Femur (tissue), 1 donor: Measurements from ENCODE around the gene VSNL1.
"Not testable (repeated sequence)": the region's sequence is repeated elsewhere in the genome, so short reads cannot be mapped to it uniquely, and the experiment has no call there.

ENCODE experiments used
- DNase-seq: peaks from one replicate; pipeline ENCODE4 v3.0.0-alpha.2; 2017

The VSNL1 gene

DNA sequence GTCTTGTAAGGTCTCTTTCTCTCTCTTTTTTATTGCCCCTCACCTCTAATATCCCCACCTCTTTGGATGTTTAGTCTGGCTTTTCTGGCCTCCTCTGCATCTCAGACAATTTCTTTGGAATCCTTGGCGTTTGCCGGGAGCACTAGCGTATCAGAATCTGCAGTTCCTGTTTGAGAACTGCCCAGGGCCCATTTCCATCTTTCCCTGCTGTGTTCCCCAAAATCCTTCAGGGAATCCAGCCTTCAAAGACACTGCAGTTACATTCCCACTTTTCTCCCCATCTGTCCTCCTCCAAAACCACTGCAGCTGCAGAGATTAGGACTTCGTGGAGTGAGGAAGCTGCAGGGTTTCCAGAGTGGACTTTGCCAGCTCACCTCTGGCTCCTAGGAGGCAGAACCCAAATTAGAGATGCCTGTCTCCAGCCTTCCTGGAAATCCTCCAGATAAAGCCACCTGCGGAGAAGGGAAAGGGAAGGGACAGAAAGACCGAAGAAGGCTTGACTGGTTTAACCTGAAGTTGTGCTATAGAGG lies 2.7 kb downstream of the VSNL1 start:
- no peak for DNase-seq

DNA sequence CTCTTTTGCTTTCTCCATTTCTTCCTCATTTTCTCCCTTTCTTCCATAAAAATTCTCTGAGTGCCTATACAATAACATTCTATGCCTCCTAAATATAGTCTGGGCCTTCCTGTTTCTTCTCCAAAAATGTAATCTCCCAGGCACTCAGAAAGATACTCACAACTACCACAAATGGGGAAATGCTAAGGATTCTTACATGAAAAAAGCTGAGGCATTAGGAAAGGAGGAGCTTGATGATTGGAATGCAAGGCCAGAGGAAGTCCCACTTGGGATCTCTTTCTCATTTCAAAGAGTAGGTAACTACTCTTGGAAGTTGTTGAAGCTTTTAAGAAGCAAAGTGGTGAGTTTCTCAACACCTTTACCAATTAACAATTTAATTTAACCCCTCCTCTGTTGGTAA lies 3.4 kb downstream of the VSNL1 start:
- no peak for DNase-seq

DNA sequence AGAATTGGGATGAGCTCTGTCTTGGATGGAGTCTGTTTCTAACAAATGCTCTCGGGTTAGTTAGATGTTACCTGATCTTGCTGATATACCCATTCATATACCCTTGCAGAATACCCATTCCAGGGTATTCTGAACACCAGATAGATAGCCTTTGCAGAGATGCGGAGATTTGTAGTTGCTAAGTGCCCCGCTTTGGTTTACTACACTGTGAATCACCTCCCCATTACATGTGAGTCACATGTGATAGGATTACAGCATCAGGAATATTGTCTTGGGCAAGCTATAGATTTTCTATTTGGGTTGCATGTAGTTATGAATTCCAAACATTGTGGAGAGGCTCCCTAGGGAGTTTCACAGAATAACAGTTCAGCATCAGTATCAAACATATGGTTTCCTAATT lies 3.8 kb downstream of the VSNL1 start:
- DNase-seq, result no peak

DNA sequence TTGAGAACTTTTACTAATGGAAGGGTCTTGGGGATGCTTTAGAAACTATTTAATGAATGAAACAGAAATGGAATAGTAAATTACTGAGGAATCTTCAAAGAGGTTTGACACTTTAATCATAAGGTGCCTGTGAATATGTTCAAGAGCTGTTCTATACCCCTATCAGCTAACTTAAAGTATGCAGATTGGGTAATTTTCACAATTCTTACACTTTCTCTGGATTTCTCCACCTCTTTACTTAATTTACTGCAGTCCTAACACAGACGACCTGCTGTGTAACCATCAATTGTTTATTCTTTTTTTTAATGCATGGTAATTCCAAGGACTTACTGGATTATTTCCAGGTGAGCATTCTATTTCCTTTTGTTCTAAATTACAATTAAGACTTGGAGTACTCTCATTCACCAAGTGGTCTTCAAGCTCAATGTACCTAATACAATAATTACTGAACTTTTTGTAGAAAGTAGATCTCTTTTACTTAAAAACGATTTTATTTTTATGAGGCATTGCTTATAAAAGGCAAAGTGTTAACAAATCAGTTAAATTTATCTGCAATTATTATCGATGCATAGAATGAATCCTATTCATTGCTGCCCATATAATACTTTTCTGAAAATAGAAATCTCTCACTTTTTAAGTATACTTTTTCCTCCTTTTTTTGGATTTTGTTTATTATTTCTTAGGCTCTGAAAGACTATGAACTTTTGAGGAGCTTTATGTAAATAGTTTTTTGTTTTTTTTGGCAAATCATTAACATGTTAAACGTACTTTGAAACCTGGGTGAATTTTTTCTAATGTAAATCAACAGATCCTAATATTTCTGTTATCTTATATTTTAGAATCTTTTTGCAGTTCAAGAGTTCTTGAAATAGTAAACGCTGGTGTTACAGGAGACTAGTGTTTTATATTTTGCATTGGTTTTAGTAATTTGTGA lies 5.5 kb downstream of the VSNL1 start:
- DNase-seq, result no peak

DNA sequence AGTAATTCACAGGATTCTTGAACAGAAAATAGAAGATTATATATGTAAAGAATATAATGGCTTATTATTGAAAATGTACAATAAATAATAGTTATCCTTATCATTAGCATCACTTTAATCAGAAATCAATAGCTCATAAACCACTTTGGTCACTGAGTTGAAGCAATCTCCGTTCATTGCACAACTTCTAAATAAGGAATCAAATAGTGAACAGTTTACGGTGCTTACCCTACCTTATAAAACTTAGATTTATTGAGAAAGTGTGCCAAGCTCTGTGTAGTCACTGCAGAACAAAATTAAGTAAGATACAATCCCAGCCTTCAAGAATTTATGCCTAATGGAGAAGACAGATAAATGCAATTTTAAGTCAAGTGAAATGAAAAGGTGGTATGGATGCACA lies 6.7 kb downstream of the VSNL1 start:
- no peak for DNase-seq

DNA sequence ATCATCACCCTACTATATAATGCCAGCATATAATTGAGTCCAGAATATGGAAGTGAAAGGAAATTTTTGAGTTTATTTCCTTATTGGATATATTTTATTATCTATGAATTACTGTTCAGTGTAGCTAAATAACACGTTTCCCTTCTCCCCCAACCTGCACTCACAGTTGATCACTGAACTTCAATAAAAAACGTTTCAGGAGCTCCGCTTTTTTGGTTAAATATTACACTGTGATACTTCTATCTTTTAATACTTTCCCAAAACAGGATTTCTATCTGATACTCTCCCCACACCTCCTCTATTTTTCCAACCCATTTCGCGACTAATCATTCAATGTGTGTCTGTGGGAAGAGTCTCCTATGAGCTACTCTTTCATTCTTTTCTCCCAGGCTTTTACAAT lies 7.2 kb downstream of the VSNL1 start:
- DNase-seq, result no peak

DNA sequence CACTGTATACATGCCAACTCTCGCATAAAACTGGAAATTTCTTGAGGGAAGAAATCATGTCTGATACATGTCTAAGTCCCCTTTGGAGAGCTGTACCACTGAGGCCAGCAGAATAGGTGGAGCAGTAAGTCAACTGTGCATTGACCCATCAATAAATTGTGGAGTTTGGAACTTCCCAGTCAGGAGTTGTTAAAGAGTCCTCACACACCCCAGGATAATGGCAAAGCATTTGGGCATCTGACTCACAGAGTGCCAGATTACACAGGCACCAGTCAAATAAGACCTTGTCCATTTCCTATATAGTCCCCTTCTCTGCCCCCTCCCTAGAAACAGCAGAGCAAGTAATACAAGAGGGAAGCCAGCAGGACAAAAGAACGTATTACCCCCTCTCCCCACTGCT lies 10.4 kb downstream of the VSNL1 start:
- no peak for DNase-seq

DNA sequence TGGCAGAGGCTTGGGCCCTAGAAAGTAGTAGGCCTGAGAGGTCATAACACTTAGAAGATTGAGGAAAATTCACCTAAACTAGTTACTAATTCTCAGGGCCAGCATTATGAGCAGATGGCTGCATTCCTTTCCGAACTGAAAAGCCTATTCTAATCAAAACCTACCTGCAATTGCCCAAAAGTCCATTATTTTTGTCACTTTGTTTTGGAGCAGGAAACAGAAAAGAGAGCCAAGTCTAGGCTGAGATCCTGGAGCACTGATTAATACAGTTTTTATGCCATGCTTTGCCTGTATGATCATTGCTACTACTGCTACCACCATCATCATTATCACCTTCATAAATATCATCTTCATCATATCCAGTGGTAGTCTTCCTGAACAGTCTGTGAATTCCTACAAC lies 14.7 kb downstream of the VSNL1 start:
- no peak for DNase-seq

DNA sequence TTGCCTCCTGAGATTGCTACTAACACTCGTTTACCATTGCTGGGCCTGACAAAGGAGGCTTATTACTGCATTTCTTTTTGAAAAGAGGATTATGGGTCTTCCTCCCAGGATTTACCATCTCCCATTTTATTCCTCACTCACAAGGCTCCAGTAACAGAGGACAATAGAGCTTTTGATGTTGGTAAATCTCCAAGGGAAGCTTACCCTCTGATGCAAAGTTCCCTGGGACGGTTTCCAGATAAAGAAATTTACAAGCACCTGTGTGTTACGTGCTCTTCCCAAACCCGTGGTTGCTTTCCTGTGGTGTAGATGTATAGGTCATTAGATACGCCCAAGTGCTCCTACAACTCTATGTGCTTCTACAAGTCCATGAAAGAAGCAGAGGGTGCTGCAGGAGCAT lies 17.1 kb downstream of the VSNL1 start:
- no peak for DNase-seq

DNA sequence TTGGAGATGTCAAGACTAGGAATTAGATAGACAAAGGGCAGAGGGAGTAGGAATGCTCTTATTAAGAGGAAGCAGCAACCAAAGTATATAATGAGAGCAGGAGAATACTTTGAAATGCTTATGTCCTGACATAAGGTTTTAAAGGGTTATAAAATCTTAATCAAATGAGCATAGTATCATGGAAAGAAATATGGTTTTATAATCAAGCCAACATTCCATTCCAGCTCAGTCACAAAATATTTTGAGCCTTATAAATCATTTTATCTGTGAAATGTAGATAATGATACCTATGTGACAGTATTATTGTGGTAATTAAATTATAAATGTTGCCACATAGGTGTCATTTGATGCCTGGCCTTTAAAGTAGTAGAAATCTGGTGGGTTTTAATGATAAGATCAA lies 17.6 kb downstream of the VSNL1 start:
- no peak for DNase-seq

DNA sequence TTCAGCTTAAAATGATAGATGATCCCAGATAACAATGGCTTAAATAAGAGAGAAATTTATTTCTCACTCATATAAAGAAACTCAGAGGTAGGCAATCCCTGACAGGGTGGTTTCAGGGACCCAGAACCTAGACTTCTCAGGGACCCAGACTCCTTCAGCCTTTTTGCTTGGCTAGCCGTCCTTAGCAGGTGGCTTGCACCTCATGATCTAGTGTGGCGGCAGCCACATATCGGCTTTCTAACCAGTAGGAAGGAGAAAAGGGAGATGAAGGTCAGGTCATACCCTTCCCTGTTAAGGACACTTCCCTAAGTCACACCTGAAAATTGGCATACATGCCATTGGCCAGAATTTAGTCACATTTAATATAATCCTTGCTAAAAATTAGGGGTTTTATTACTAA lies 18.4 kb downstream of the VSNL1 start:
- DNase-seq, result no peak

DNA sequence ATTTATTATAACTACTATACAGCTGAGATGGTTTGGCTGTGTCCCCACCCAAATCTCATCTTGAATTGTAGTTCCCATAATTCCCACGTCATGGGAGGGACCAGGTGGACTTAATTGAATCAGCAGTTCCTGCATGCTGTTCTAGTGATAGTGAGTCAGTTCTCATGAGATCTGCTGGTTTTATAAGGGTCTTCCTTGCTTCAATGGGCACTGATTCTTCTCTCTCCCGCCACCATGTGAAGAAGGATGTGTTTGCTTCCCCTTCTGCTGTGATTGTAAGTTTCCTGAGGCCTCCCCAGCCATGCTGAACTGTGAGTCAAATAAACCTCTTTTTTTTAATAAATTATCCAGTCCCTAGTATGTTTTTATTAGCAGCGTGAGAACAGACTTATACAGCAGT lies 25.2 kb downstream of the VSNL1 start:
- not testable (repeated sequence) for DNase-seq

DNA sequence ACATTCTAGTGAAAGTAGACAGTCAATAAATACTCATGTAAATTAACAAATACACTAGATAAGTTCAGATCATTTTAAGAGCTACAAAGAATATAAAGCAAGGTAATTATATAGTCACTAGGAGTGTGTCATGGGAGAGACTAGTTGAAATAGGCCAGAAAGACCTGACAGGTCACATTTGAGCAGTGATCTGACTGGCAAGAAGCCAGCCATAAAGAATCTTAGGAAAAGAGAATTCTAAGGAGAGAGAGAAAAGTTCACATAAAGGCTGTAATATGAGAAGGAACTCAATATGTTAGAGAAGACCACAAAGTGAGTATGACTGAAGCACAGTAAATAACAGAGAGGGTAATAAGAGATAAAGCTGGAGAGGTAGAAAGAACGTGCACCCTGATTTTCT lies 31.2 kb downstream of the VSNL1 start:
- DNase-seq, result no peak

DNA sequence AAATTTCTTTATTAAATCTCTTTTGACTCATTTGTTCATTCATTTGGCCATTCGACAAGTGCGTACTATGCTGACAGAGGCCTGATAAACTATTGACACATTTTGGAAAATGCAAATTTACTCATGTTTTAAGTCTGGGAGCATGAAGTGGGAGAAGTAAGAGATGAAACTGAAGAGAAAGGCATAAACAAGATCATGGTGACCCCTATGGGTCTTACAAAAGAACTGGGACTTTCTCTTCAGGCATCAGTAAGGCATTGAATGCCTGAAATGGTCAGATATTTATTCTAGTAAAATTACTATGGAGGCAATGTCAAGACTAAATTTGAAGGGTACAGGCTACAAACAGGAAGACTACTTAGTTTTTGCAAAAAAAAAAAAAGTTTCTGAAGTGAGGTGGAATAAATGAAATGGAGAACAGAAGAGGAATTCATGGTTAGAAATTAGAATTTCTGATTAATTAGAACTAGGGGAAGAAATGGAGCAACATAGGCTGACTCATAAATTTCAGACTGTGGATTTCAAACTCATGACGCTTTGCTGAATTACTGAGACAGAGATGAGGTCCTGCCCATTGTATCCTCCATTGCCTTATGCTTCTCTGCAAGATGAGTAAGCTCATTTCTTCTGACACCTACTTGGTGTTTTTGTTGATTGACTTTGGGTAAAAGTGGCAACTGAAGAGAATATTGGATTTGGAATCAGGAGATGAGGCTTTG lies 32.7 kb downstream of the VSNL1 start:
- no peak for DNase-seq

DNA sequence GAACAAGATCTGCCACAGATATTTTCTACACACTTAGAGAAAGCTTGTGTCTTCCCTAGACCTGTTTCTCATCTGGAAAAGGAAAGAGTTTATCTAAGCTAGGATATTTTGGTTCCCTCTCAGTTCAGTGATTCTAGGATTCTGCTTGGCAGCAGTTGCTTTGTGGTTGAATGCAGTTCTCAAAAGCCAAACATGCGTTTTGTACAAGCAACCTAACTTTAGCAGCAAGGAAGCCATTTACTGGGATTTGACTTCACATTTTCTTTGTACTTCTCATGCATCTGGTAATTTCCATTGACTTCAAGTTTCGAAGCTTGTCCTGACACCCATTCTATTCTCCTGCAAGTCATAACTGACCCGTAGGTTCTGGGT lies 33.3 kb downstream of the VSNL1 start:
- DNase-seq, result no peak

DNA sequence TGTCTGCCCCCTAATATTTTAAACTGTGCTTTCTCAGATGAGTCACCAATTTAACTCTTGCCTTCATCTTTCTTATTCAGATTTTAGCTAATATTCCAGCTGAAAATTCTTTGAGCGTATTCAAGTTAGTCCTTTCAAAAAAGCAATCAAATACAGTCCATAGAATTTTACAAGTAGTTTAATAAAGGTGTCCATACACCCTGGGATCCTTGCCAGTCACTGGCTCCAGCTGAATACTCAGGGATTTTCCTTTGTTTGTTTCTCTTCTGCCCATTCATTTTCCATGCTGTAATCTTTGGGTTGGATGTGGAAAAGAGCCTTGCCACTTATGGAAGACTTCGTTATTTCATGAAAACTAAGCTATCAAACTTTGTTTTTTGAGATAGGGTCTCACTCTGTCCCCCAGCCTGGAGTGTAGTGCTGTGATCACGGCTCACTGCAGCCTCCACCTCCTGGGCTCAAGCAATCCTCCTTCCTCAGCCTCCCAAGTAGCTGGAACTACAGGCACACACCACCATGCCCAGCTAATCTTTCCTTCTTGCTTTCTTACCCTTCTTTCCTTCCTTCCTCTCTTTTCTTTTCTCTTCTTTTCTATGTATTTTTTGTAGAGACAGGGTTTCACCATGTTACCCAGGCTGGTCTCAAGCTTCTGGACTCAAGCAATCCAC lies 34.0 kb downstream of the VSNL1 start:
- DNase-seq, result no peak

DNA sequence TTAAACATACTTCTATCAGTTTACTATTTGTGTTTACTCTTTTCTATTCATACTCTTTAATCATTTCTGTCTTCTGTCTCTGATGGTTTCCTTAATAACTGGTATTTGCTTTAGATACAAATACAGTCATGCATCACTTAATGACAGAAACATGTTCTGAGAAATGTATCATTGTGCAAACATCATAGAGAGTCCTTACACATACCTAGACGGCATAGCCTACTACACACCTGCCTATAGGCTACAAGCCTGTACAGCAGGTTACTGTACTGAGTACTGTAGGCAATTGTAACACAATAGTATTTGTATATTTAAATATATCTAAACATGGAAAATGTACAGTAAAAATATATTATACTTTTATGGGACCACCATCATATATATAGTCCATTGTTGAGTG lies 36.3 kb downstream of the VSNL1 start:
- no peak for DNase-seq

DNA sequence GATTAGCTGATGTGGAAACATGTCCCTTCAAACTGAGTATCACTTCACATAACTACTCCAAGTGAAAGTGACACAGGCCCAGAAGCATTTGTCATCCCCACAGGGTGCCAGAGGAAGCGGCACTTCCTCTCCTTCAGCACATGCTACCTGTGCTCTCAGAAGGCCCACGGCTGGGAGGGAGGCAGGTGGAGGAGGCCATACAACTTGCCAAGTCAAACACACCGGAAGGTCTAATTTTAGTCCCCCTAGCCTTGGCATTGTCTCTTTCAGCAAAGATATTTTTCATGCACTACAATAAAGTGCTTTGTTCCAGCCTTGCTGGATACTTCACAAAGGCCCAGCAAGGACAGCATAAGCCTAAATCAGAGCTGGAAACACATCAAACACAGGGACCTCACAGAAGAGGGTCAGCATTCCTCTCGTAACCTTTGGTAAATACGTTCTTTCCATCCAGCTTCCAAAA lies 38.0 kb downstream of the VSNL1 start:
- no peak for DNase-seq

DNA sequence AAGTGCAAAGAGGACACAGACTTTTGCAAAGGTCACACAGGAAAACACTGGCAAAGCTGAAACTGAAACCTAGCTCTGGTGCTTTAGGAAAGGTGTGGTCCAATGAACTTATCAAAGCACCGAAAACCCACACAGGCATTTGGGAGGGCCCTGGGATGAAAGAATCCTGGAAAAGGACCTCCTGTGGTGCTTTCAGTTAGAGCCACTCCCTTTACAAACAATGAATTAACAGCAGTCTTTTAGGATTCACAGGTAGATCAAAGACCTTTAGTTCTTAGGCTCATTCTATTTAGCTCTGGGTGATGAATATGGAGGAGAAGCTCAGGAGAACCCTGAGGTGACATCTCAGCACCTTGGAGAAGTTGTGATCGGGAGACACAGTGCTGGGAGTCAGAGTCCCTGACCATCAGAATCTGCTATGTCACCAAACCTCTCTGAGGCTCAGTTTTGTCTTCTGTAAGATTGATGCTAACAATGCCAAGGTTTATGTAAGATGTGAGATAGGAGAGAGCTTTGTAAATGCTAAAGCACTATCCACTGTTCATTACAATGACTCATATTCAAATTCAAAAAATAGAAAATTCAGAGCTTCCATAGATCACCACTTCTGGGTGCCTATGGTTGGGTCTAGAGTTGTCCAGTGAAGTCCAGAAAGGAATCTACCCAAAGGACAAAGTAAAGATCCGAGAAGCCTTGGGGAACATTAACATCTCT lies 39.3 kb downstream of the VSNL1 start:
- DNase-seq, result no peak

DNA sequence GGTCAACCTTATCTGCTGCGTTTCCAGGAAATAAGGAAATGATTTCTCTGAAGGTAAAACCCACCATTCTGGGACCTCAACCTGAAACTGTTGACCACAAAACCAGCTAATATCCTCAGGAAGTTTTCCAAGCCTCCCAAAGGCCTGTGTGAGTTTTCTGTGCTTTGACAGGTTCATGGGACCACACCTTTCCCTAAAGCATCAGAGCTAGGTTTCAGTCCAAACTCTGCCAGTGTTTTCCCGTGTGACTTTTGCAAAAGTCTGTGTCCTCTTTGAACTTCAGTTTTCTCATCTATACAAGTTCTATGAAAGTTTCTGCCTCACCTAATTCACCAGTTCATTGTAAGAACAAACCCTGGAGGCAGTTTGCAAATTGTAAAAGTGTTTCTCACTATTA lies 39.8 kb downstream of the VSNL1 start:
- DNase-seq, result no peak

DNA sequence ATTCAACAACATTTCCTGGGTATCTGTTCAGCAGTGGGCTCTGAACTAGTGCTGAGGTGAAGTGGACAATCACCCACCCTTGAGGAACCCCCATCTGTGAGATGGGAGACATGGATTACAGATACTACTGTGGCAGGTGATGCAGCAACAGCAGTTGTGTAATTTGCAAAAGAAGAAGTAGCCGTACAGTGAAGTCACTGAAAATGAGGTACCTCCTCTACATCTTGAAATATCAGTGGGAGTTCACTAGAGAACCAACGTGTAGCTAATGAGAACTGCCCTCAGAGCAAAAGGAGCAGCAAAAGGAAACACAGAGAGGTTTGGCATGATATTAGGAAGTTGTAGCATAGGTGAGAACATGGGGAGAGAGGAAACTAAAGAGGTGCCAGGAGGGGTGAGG lies 41.3 kb downstream of the VSNL1 start:
- no peak for DNase-seq

DNA sequence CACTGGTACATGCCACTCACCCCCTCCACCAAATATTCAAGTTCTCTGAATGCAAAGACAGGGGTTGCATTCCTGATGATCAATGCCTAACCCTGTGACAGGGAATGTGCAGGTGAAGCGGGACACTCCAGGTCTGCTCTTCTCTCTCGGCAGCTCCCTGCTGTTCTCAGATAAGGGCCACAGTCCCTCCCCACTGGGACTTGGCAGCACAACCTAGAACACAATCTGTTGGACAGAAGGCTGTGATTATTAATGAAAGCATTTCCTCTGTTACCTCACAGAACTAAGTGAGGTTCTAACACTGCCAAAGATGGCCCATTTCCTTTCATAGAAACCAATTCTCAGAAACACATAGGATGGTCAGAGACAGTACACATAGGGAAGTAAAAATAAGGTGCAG lies 42.7 kb downstream of the VSNL1 start:
- no peak for DNase-seq

DNA sequence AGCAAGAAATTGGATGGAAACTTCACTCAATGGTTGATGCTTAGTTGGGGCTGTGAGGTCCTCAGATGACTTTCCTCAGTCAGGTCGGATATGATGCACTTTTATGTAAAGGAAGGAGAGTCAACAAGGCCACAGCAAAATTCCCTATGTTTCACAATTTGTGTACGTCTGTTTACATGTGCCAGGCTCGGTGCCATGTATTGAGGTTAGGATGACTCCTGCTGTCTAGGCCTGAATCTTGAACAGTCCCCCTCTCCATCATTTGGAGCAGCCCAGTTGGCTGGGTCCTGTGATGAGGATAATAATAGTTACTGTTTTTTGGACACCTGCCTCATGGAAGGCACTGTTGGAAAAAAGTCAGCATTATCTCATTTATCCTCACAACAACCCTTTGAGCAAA lies 43.1 kb downstream of the VSNL1 start:
- DNase-seq, result no peak
